HepG2 (cell line): Measurements from ENCODE around the gene ZSWIM5. TPM values are rescaled to one million over a fixed set of nuclear protein-coding genes. Genes with fewer than 3 reads are reported as not detected.
"Not testable (repeated sequence)": the region's sequence is repeated elsewhere in the genome, so short reads cannot be mapped to it uniquely, and the experiment has no call there.

Experiments
- ATAC-seq: fragments of 200-7000 bp; cut with Tn5 transposase; 3 replicates; pipeline ENCODE4 v1.9.1; 2020; ENCODE audit warnings: mild to moderate bottlenecking, moderate library complexity
- BruUV-seq: library from RNA; stranded (reverse); fragments of 400-500 nt; replicated peaks from 2 replicates; lab custom pipeline; 2021; lab: Mats Ljungman, UMichigan
- CTCF ChIA-PET: fragments of 300-600 bp; formaldehyde crosslinking; extraction: SDS; loops from one replicate; lab custom pipeline; 2021; ENCODE audit warnings: low total read pairs, inconsistent platforms, low intra/inter-chr PET ratio; lab: Yijun Ruan, JAX
- POLR2A ChIA-PET: fragments of 350-600 bp; sonication (Branson Sonifier 250); formaldehyde crosslinking; loops from one replicate; lab custom pipeline; 2020; ENCODE audit warnings: antibody characterized with exemption, inconsistent platforms; lab: Yijun Ruan, JAX
- DNase-seq: peaks from one replicate; pipeline ENCODE4 v3.0.0-alpha.2; 2015; ENCODE audit warnings: low spot score
- FAIRE-seq: peaks from 3 replicates; lab custom pipeline; 2011; peaks lifted over from hg19 to GRCh38; lab: Jason Lieb, UNC
- H2AFZ ChIP-seq: one replicate; pipeline ENCODE4 v1.6.1; 2011; ENCODE audit warnings: low read length, inconsistent platforms
- H3K27ac ChIP-seq: fragments of 300-600 bp; 3 replicates; pipeline ENCODE4 v1.8.0; 2011; ENCODE audit warnings: mixed run types, mild to moderate bottlenecking, mixed read lengths, low read length, inconsistent platforms; ENCODE audit not compliant: insufficient read depth; ENCODE audit errors: extremely low read length
- H3K27me3 ChIP-seq, 2 experiments: fragments of 200-600 bp in 1 of 2; 2 replicates in 1 of 2; 3 replicates in 1 of 2; pipeline versions ENCODE4 v1.6.0 to v1.8.0; 2011; ENCODE audit warnings: low read length in 2 of 2, mild to moderate bottlenecking in 2 of 2, moderate library complexity in 2 of 2, inconsistent platforms in 1 of 2; ENCODE audit not compliant: insufficient read depth in 2 of 2, control insufficient read depth in 1 of 2
- H3K36me3 ChIP-seq, 2 experiments: fragments of 200-600 bp in 1 of 2; replicated peaks in 1 of 2; 2 replicates in 1 of 2; 3 replicates in 1 of 2; pipeline versions ENCODE4 v1.5.1 to v1.8.0; 2011; ENCODE audit warnings: low read length in 2 of 2, inconsistent platforms in 1 of 2; ENCODE audit not compliant: insufficient read depth in 2 of 2, control insufficient read depth in 1 of 2
- H3K4me1 ChIP-seq: 2 replicates; pipeline ENCODE4 v1.5.1; 2012; ENCODE audit warnings: low read length, inconsistent platforms; ENCODE audit not compliant: insufficient read depth
- H3K4me2 ChIP-seq: 2 replicates; pipeline ENCODE4 v1.6.0; 2011; ENCODE audit warnings: low read depth, low read length, inconsistent platforms
- H3K4me3 ChIP-seq, 3 experiments: fragments of 200-600 bp in 1 of 3; sonication (generic), shearing (Covaris generic) in 1 of 3; replicated peaks in 1 of 3; 2 replicates each; pipeline ENCODE4 v1.5.1; 2011 to 2016; ENCODE audit warnings: low read length in 3 of 3, inconsistent platforms in 2 of 3, low read depth in 2 of 3, mild to moderate bottlenecking in 2 of 3, control low read depth in 1 of 3, mixed read lengths in 1 of 3; ENCODE audit not compliant: insufficient read depth in 1 of 3
- H3K79me2 ChIP-seq: one replicate; pipeline ENCODE4 v1.6.1; 2011; ENCODE audit warnings: low read length, inconsistent platforms; ENCODE audit not compliant: insufficient read depth
- H3K9ac ChIP-seq: 2 replicates; pipeline ENCODE4 v1.6.0; 2011; ENCODE audit warnings: mild to moderate bottlenecking, low read depth, low read length, inconsistent platforms; ENCODE audit not compliant: insufficient read depth
- H3K9me3 ChIP-seq: 2 replicates; pipeline ENCODE4 v1.5.1; 2012; ENCODE audit warnings: mild to moderate bottlenecking, low read length
- H4K20me1 ChIP-seq: 2 replicates; pipeline ENCODE4 v1.6.0; 2011; ENCODE audit warnings: inconsistent platforms, mild to moderate bottlenecking, low read length, moderate library complexity; ENCODE audit not compliant: insufficient read depth
- ESRRA ChIP-seq: sonication (generic); formaldehyde crosslinking; IDR thresholded peaks from 2 replicates; pipeline ENCODE4 v1.5.1; 2020; ENCODE audit warnings: mild to moderate bottlenecking, low read depth, missing genetic modification reagents
- FOXJ3 ChIP-seq: sonication (generic); formaldehyde crosslinking; IDR thresholded peaks from 2 replicates; pipeline ENCODE4 v1.4.0; 2020; ENCODE audit warnings: missing genetic modification reagents, mild to moderate bottlenecking, borderline replicate concordance
- GABPA ChIP-seq, 2 experiments: IDR thresholded peaks; 2 replicates each; pipeline ENCODE4 v1.6.1; 2011 to 2016; ENCODE audit warnings: low read depth in 2 of 2, low read length in 1 of 2, missing biosample characterization in 1 of 2, missing genetic modification characterization in 1 of 2
- HHEX ChIP-seq: IDR thresholded peaks from 2 replicates; pipeline ENCODE4 v1.6.1; 2016; ENCODE audit warnings: control low read depth
- HNF4A ChIP-seq: sonication (generic); formaldehyde crosslinking; IDR thresholded peaks from 2 replicates; pipeline ENCODE4 v1.4.0; 2020; ENCODE audit warnings: missing genetic modification reagents
- HOXA5 ChIP-seq: sonication (generic); formaldehyde crosslinking; IDR thresholded peaks from 2 replicates; pipeline ENCODE4 v1.4.0; 2020; ENCODE audit warnings: missing genetic modification reagents
- KDM3A ChIP-seq: IDR thresholded peaks from 2 replicates; pipeline ENCODE4 v1.6.1; 2018; ENCODE audit warnings: low read depth, missing compliant biosample characterization
- LCORL ChIP-seq, 2 experiments: fragments of 450-650 bp in 1 of 2; sonication (generic) in 1 of 2; formaldehyde crosslinking in 1 of 2; IDR thresholded peaks; 2 replicates each; pipeline versions ENCODE4 v1.5.0 to v1.6.1; 2017 to 2020; ENCODE audit warnings: antibody characterized with exemption in 1 of 2, missing genetic modification reagents in 1 of 2
- MIXL1 ChIP-seq: IDR thresholded peaks from 2 replicates; pipeline ENCODE4 v1.6.1; 2016
- NR2F1 ChIP-seq, 2 experiments: fragments of 450-650 bp in 1 of 2; formaldehyde crosslinking in 1 of 2; IDR thresholded peaks; 2 replicates each; pipeline versions ENCODE4 v1.5.0 to v1.6.1; 2016 to 2020; ENCODE audit warnings: mild to moderate bottlenecking in 1 of 2, missing compliant biosample characterization in 1 of 2, missing genetic modification reagents in 1 of 2, moderate library complexity in 1 of 2
- NR2F6 ChIP-seq, 2 experiments: IDR thresholded peaks; 2 replicates each; pipeline ENCODE4 v1.6.1; 2016; ENCODE audit warnings: antibody characterized with exemption in 1 of 2, mild to moderate bottlenecking in 1 of 2
- PPARG ChIP-seq: conservative IDR thresholded peaks from 2 replicates; pipeline ENCODE4 v1.6.1; 2016; ENCODE audit warnings: missing biosample characterization, missing genetic modification reagents
- SALL1 ChIP-seq: sonication (generic); formaldehyde crosslinking; IDR thresholded peaks from 2 replicates; pipeline ENCODE4 v1.8.0; 2022; ENCODE audit warnings: mild to moderate bottlenecking, missing genetic modification reagents
- ZBTB20 ChIP-seq: sonication (generic); formaldehyde crosslinking; IDR thresholded peaks from 2 replicates; pipeline ENCODE4 v1.8.1; 2023; ENCODE audit warnings: missing genetic modification reagents, low read depth, mild to moderate bottlenecking, borderline replicate concordance
- ZMYM2 ChIP-seq: sonication (generic); formaldehyde crosslinking; IDR thresholded peaks from 2 replicates; pipeline ENCODE4 v1.8.0; 2022; ENCODE audit warnings: mild to moderate bottlenecking, missing genetic modification reagents
- ZNF317 ChIP-seq: sonication (generic); formaldehyde crosslinking; IDR thresholded peaks from 2 replicates; pipeline ENCODE4 v1.5.0; 2020; ENCODE audit warnings: mild to moderate bottlenecking, missing genetic modification reagents
- ZNF891 ChIP-seq: sonication (generic); formaldehyde crosslinking; IDR thresholded peaks from 2 replicates; pipeline ENCODE4 v1.5.0; 2020; ENCODE audit warnings: mild to moderate bottlenecking, missing genetic modification reagents
- WGBS: methylation state at CpG from one replicate; pipeline ENCODE4 v1.1.6; 2017; ENCODE audit warnings: low lambda C conversion rate; 5-methylcytosine and 5-hydroxymethylcytosine counted together
- in situ Hi-C: cut with HindIII; loops from 2 replicates; pipeline ENCODE4 v1.10.0; 2017; ENCODE audit warnings: low pct_unique_long_range_greater_than_20kb; ENCODE audit not compliant: extremely low pct_ligation_motif_present
- intact Hi-C: fragments of 100-400 bp; cut with micrococcal nuclease; formaldehyde crosslinking; loops from one replicate; pipeline ENCODE4 v1.10.0; 2022; ENCODE audit not compliant: unreplicated experiment
- polyA plus RNA-seq, 8 experiments: library from polyadenylated mRNA; depleted of rRNA in 3 of 8; stranded (reverse) in 7 of 8; unstranded in 1 of 8; fragments of >200 nt; fragmentation: Illumina TruSeq in 4 of 8; extraction: Trizol in 4 of 8; gene quantifications; 2 replicates each; pipeline versions ENCODE4 v1.2.1 to v1.2.3, GENCODE V29; 2011 to 2016; ENCODE audit warnings: low read depth in 4 of 8, missing spikeins in 1 of 8, mixed read lengths in 1 of 8; ENCODE audit not compliant: insufficient read depth in 1 of 8
- total RNA-seq, 5 experiments: library from RNA; depleted of rRNA; stranded (reverse); fragments of >200 nt; fragmentation: Illumina TruSeq; extraction: Trizol; gene quantifications; 2 replicates each; pipeline ENCODE4 v1.2.3, GENCODE V29; 2016; ENCODE audit warnings: low read depth in 1 of 5
- TF ChIP-seq, protein P1 (sequence below): IDR thresholded peaks from 2 replicates; pipeline ENCODE4 v1.6.1; 2016
- TF ChIP-seq, protein P2 (sequence below): sonication (generic); formaldehyde crosslinking; IDR thresholded peaks from 2 replicates; pipeline ENCODE4 v1.4.0; 2020; ENCODE audit warnings: mild to moderate bottlenecking, missing genetic modification reagents, borderline replicate concordance

Gene ZSWIM5
- total and polyA plus RNA-seq, 2 of the 13 experiments (the other 11 are each of a cell fraction or from before 2014, with no cell fraction given): 11.0 to 20.6 TPM

DNA sequence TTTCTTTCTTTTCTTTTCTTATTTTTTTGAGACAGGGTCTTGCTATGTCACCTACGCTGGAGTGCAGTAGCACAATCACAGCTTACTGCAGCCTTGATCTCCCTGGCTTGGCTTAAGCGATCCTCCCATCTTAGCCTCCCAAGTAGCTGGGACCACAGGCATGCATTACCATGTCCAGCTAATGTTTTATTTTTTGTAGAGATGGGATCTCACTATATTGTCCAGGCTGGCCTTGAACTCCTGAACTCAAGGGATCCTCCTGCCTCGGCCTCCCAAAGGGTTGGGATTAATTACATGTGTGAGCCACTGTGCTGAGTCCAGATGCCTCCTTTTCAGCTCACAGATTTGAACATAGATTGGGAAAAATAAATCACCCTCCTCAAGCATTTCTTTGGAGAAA is 98.6 kb downstream of the ZSWIM5 start (continued):
- no peak for TF ChIP-seq ZNF891
- TF ChIP-seq, all 625 proteins: peak for 5

DNA sequence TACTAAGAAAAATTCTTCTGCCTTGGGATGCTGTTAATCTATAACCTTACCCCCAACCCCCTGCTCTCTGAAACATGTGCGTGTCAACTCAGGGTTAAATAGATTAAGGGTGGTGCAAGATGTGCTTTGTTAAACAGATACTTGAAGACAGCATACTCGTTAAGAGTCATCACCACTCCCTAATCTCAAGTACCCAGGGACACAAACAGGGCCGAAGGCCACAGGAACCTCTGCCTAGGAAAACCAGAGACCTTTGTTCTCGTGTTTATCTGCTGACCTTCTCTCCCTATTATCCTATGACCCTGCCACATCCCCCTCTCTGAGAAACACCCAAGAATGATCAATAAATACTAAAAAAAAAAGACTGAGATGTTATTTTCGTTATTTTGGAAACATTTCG is 99.5 kb downstream of the ZSWIM5 start:
- H3K4me2 ChIP-seq; in situ Hi-C loops; H3K79me2 ChIP-seq; H4K20me1 ChIP-seq; CTCF ChIA-PET; H3K9ac ChIP-seq; H2AFZ ChIP-seq; H3K36me3 ChIP-seq; intact Hi-C loops; H3K4me3 ChIP-seq; BruUV-seq; POLR2A ChIA-PET; H3K27me3 ChIP-seq; H3K9me3 ChIP-seq; FAIRE-seq; TF ChIP-seq LCORL (IDR thresholded peaks at IDR 0.05); GABPA (IDR thresholded peaks at IDR 0.05; ENCODE audit: low read depth, low read length): not testable (repeated sequence)
- DNase-seq (peak; percentile 67), ATAC-seq (peak; percentile 35; the same call in 2 of the 3 replicates)
- Histone ChIP-seq H3K4me1 (peaks cover 76% of the 10 kb centered on the region), H3K27ac (peak overlapping the region; percentile 40)
- 18% methylated on average over 6 of the region's 6 CpGs for WGBS
- TF ChIP-seq ZMYM2 (CRISPR knock-in tag) (peak; percentile 27; the same call in 1 of the 2 replicates), LCORL (CRISPR knock-in tag; IDR thresholded peaks at IDR 0.05) (peak; percentile 40; the same call in 1 of the 2 replicates), HNF4A (CRISPR knock-in tag) (peak; percentile 79), NR2F6 (IDR thresholded peaks at IDR 0.05) (peak; percentile 91), NR2F6 (CRISPR knock-in tag; IDR thresholded peaks at IDR 0.05) (peak; percentile 90), FOXJ3 (peak; percentile 77), PPARG (peak; percentile 80), KDM3A (CRISPR knock-in tag) (peak; percentile 24; the same call in 1 of the 2 replicates), ZBTB20 (0 out of 2 replicates have a peak, but pooled peaks have one; percentile 28), GABPA (CRISPR knock-in tag; IDR thresholded peaks at IDR 0.05; ENCODE audit: low read depth) (peak; percentile 20; the same call in 1 of the 2 replicates), HOXA5 (CRISPR knock-in tag) (0 out of 2 replicates have a peak, but pooled peaks have one; percentile 43), ZNF317 (peak; percentile 59; the same call in 1 of the 2 replicates), NR2F1 (CRISPR knock-in tag; IDR thresholded peaks at IDR 0.05) (peak; percentile 52 to 62; a peak in 3 of 4 replicates), ESRRA (CRISPR knock-in tag) (peak; percentile 63; the same call in 1 of the 2 replicates), MIXL1 (CRISPR knock-in tag) (peak; percentile 84), HHEX (CRISPR knock-in tag) (peak; percentile 33; the same call in 1 of the 2 replicates), SALL1 (CRISPR knock-in tag) (peak; percentile 58; the same call in 1 of the 2 replicates)
- TF ChIP-seq, protein P1, sequence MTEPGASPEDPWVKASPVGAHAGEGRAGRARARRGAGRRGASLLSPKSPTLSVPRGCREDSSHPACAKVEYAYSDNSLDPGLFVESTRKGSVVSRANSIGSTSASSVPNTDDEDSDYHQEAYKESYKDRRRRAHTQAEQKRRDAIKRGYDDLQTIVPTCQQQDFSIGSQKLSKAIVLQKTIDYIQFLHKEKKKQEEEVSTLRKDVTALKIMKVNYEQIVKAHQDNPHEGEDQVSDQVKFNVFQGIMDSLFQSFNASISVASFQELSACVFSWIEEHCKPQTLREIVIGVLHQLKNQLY (CRISPR knock-in tag): 0 out of 2 replicates have a peak, but pooled peaks have one; percentile 16
- TF ChIP-seq, protein P2, sequence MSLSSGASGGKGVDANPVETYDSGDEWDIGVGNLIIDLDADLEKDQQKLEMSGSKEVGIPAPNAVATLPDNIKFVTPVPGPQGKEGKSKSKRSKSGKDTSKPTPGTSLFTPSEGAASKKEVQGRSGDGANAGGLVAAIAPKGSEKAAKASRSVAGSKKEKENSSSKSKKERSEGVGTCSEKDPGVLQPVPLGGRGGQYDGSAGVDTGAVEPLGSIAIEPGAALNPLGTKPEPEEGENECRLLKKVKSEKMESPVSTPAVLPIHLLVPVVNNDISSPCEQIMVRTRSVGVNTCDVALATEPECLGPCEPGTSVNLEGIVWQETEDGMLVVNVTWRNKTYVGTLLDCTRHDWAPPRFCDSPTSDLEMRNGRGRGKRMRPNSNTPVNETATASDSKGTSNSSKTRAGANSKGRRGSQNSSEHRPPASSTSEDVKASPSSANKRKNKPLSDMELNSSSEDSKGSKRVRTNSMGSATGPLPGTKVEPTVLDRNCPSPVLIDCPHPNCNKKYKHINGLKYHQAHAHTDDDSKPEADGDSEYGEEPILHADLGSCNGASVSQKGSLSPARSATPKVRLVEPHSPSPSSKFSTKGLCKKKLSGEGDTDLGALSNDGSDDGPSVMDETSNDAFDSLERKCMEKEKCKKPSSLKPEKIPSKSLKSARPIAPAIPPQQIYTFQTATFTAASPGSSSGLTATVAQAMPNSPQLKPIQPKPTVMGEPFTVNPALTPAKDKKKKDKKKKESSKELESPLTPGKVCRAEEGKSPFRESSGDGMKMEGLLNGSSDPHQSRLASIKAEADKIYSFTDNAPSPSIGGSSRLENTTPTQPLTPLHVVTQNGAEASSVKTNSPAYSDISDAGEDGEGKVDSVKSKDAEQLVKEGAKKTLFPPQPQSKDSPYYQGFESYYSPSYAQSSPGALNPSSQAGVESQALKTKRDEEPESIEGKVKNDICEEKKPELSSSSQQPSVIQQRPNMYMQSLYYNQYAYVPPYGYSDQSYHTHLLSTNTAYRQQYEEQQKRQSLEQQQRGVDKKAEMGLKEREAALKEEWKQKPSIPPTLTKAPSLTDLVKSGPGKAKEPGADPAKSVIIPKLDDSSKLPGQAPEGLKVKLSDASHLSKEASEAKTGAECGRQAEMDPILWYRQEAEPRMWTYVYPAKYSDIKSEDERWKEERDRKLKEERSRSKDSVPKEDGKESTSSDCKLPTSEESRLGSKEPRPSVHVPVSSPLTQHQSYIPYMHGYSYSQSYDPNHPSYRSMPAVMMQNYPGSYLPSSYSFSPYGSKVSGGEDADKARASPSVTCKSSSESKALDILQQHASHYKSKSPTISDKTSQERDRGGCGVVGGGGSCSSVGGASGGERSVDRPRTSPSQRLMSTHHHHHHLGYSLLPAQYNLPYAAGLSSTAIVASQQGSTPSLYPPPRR (CRISPR knock-in tag): peak; percentile 83; the same call in 1 of the 2 replicates
